Tibial nerve (tissue), 3 donors: ENCODE measurements around the gene REC114.

Experiments used
- CTCF ChIP-seq, 5 experiments: fragments of 200-600 bp in 3 of 5; fragments of 450-650 bp in 2 of 5; sonication (generic) in 3 of 5; IDR thresholded peaks; one replicate each; pipeline ENCODE4 v1.5.1; 2016 to 2019; ENCODE audit warnings: antibody characterized with exemption in 5 of 5, mild to moderate bottlenecking in 3 of 5, moderate library complexity in 2 of 5
- POLR2A ChIP-seq, 2 donors: fragments of 450-650 bp; IDR thresholded peaks; one replicate each; pipeline ENCODE4 v1.6.1; 2017; ENCODE audit warnings: antibody characterized with exemption in 2 of 2, mild to moderate bottlenecking in 2 of 2, moderate library complexity in 2 of 2

DNA sequence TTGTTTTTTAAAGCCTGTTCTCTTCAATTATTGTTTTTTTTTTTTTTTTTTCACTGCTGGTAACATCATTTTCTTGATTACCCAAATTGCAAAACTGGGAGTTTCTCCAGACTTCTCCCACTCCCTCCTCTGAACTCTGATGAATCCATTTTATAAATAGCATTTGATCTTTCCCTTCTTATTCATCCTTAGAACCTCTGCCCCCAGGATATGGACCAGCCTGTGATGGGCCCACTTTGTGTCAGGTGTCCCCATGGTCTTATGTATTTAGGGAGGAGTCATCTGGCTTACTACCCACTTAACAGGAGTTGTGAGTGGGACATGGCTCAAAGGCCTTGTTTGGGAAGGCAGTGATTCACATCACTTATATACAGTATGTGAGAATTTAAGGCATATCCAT lies 57.7 kb downstream of the REC114 start:
- TF ChIP-seq CTCF (IDR thresholded peaks at IDR 0.05) = no peak
- TF ChIP-seq POLR2A (IDR thresholded peaks at IDR 0.05) = no peak
